Measurements from ENCODE around the gene NFKB2.

Gene NFKB2

GRCh38 chr10:102450124-102450373 lies 54.5 kb downstream of the NFKB2 start (continued):
- 0 out of 2 replicates have a peak, but pooled peaks have one; percentile 9 for TF ChIP-seq ZNF704 (tag by site-specific recombination; IDR thresholded peaks at IDR 0.05)
- TF ChIP-seq KLF17 (tag by site-specific recombination; IDR thresholded peaks at IDR 0.05) = 0 out of 2 replicates have a peak, but pooled peaks have one; percentile 25
- TF ChIP-seq ZNF366 (tag by site-specific recombination; conservative IDR thresholded peaks at IDR 0.05) = peak; percentile 51; the same call in 1 of the 2 replicates
- peak; percentile 85 for TF ChIP-seq ZEB2 (tag by site-specific recombination; IDR thresholded peaks at IDR 0.05)
- TF ChIP-seq ZNF248 (tag by site-specific recombination; IDR thresholded peaks at IDR 0.05) = no peak
- peak; percentile 64 for TF ChIP-seq ZNF423 (tag by site-specific recombination; IDR thresholded peaks at IDR 0.05)
- TF ChIP-seq ZNF513 (tag by site-specific recombination; IDR thresholded peaks at IDR 0.05) = no peak
- peak; percentile 21; the same call in 1 of the 2 replicates for TF ChIP-seq ZNF2 (tag by site-specific recombination; IDR thresholded peaks at IDR 0.05)
- TF ChIP-seq ZBTB20 (tag by site-specific recombination; IDR thresholded peaks at IDR 0.05) = 0 out of 2 replicates have a peak, but pooled peaks have one; percentile 15
- peak; percentile 69 for TF ChIP-seq ZNF341 (tag by site-specific recombination; IDR thresholded peaks at IDR 0.05; ENCODE audit: low read depth)
- peak; percentile 23; the same call in 1 of the 2 replicates for TF ChIP-seq KLF8 (tag by site-specific recombination; IDR thresholded peaks at IDR 0.05)
- no peak for TF ChIP-seq ZNF24 (tag by site-specific recombination; IDR thresholded peaks at IDR 0.05)
- no peak for TF ChIP-seq MZF1 (tag by site-specific recombination; IDR thresholded peaks at IDR 0.05; ENCODE audit: borderline replicate concordance)
- TF ChIP-seq ZNF600 (tag by site-specific recombination; IDR thresholded peaks at IDR 0.05) = peak; percentile 58; the same call in 1 of the 2 replicates
- TF ChIP-seq ZNF692 (tag by site-specific recombination; IDR thresholded peaks at IDR 0.05) = no peak
- TF ChIP-seq HIC1 (tag by site-specific recombination; IDR thresholded peaks at IDR 0.05) = 0 out of 2 replicates have a peak, but pooled peaks have one; percentile 11
- no peak for TF ChIP-seq ZNF747 (tag by site-specific recombination; IDR thresholded peaks at IDR 0.05)
- TF ChIP-seq ZSCAN4 (tag by site-specific recombination; IDR thresholded peaks at IDR 0.05) = peak; percentile 49; the same call in 1 of the 2 replicates
- TF ChIP-seq ZXDB (tag by site-specific recombination; IDR thresholded peaks at IDR 0.05) = peak; percentile 41
